AG04450 (cell line): Measurements from ENCODE around the gene GNB1L. TPM values are rescaled to one million over a fixed set of nuclear protein-coding genes. Genes with fewer than 3 reads are reported as not detected.

Experiments used
- CTCF ChIA-PET: fragments of 300-600, 350-600 bp; formaldehyde crosslinking; extraction: SDS; loops from one replicate; lab custom pipeline; 2022; ENCODE audit warnings: antibody characterized with exemption, inconsistent platforms; lab: Charles Lee
- POLR2A ChIA-PET: fragments of 350-600 bp; formaldehyde crosslinking; extraction: SDS; loops from one replicate; lab custom pipeline; 2021; ENCODE audit warnings: antibody characterized with exemption, inconsistent platforms; lab: Yijun Ruan, JAX
- DNase-seq: peaks from one replicate; pipeline ENCODE4 v3.0.0-alpha.2; 2011; ENCODE audit warnings: low read depth, low spot score
- H3K27ac ChIP-seq: one replicate; pipeline ENCODE4 v1.5.1; 2012; ENCODE audit warnings: low read depth, low read length, control low read depth
- H3K27me3 ChIP-seq: one replicate; pipeline ENCODE4 v1.6.0; 2012; ENCODE audit warnings: low read length; ENCODE audit not compliant: control insufficient read depth, insufficient read depth
- H3K4me3 ChIP-seq: 2 replicates; pipeline ENCODE4 v1.5.1; 2011; ENCODE audit warnings: mild to moderate bottlenecking, low read depth, low read length, control low read depth
- H3K9me3 ChIP-seq: 2 replicates; pipeline ENCODE4 v1.5.1; 2012; ENCODE audit warnings: low read length; ENCODE audit not compliant: control insufficient read depth, insufficient read depth
- CTCF ChIP-seq: IDR thresholded peaks from 2 replicates; pipeline ENCODE4 v1.5.1; 2011; ENCODE audit warnings: low read depth, low read length, control low read depth, inconsistent platforms
- polyA plus RNA-seq: library from polyadenylated mRNA; depleted of rRNA; stranded (reverse); fragments of >200 nt; gene quantifications from 2 replicates; pipeline ENCODE4 v1.2.3, GENCODE V29; 2011

The GNB1L gene
- polyA plus RNA-seq, 1 experiment, result 1.3 TPM

GRCh38 chr22:19876314-19876940, 21.8 kb upstream of the GNB1L start:
- Histone ChIP-seq H3K9me3 (no peaks in the 10 kb centered on the region; the same call in 1 of the 2 replicates), H3K27ac (no peak overlapping the region), H3K4me3 (no peak overlapping the region), H3K27me3 (no peaks in the 10 kb centered on the region)
- CTCF ChIA-PET, result no interaction called here
- no peak for TF ChIP-seq CTCF
- DNase-seq, result no peak
- POLR2A ChIA-PET, result no interaction called here

- CTCF ChIA-PET, result no interaction called here
- POLR2A ChIA-PET, result no interaction called here
- H3K27me3 ChIP-seq, result no peaks in the 10 kb centered on the region
- no peaks in the 10 kb centered on the region; the same call in 1 of the 2 replicates for H3K9me3 ChIP-seq
- no peak for TF ChIP-seq CTCF
- H3K4me3 ChIP-seq, result no peak overlapping the region
- no peak for DNase-seq
- H3K27ac ChIP-seq, result no peak overlapping the region
These were observed 21.0 kb upstream of the GNB1L start for GRCh38 chr22:19875531-19876313.

- CTCF ChIA-PET, result interaction anchor here (0.8 kb wide), 1 partner anchor 144 kb away, joined by 4 read pairs; no protein-coding TSS in a partner anchor
- POLR2A ChIA-PET, result no interaction called here
- no peak overlapping the region for H3K27ac ChIP-seq
These were observed 20.4 kb upstream of the GNB1L start for GRCh38 chr22:19875061-19875530.

GRCh38 chr22:19874307-19875060, 19.8 kb upstream of the GNB1L start:
- Histone ChIP-seq H3K27ac (no peak overlapping the region), H3K27me3 (no peaks in the 10 kb centered on the region), H3K4me3 (no peak overlapping the region), H3K9me3 (no peaks in the 10 kb centered on the region; the same call in 1 of the 2 replicates)
- CTCF ChIA-PET, result interaction anchor here (0.8 kb wide), 1 partner anchor 143 kb away, joined by 4 read pairs; no protein-coding TSS in a partner anchor
- no peak for TF ChIP-seq CTCF
- DNase-seq, result no peak
- POLR2A ChIA-PET, result no interaction called here

More at GRCh38 chr22:19875061-19875530, 20.4 kb upstream of the GNB1L start:
- Histone ChIP-seq H3K9me3 (no peaks in the 10 kb centered on the region; the same call in 1 of the 2 replicates), H3K27me3 (no peaks in the 10 kb centered on the region), H3K4me3 (no peak overlapping the region)
- no peak for DNase-seq
- TF ChIP-seq CTCF, result no peak
